Endodermal cell (in vitro differentiated cells): ENCODE data around the gene MEGF11. TPM values are rescaled to one million over a fixed set of nuclear protein-coding genes. Genes with fewer than 3 reads are reported as not detected.

Experiments
- DNase-seq: peaks from one replicate; pipeline ENCODE4 v3.0.0-alpha.2; 2017
- H3K27ac ChIP-seq: 2 replicates; pipeline ENCODE4 v1.5.1; 2013; ENCODE audit warnings: mild to moderate bottlenecking, low read depth, low read length, moderate library complexity
- H3K27me3 ChIP-seq: 2 replicates; pipeline ENCODE4 v1.6.1; 2013; ENCODE audit warnings: mild to moderate bottlenecking, low read length, moderate library complexity; ENCODE audit not compliant: insufficient read depth, control insufficient read depth, poor library complexity, severe bottlenecking
- H3K36me3 ChIP-seq: 2 replicates; pipeline ENCODE4 v1.7.0; 2013; ENCODE audit warnings: mild to moderate bottlenecking, low read length, moderate library complexity; ENCODE audit not compliant: control insufficient read depth, insufficient read depth
- H3K4me1 ChIP-seq: one replicate; pipeline ENCODE4 v1.7.0; 2013; ENCODE audit warnings: low read length; ENCODE audit not compliant: control insufficient read depth, insufficient read depth
- H3K4me3 ChIP-seq: 2 replicates; pipeline ENCODE4 v1.5.1; 2013; ENCODE audit warnings: mild to moderate bottlenecking, low read length, moderate library complexity
- H3K9ac ChIP-seq: 2 replicates; pipeline ENCODE4 v1.6.1; 2013; ENCODE audit warnings: mild to moderate bottlenecking, low read length, moderate library complexity; ENCODE audit not compliant: poor library complexity, severe bottlenecking; ENCODE audit errors: extremely low read depth
- H3K9me3 ChIP-seq: 2 replicates; pipeline ENCODE4 v1.6.1; 2013; ENCODE audit warnings: mild to moderate bottlenecking, low read length, moderate library complexity; ENCODE audit not compliant: control insufficient read depth
- H3K27ac Mint-ChIP-seq: 2 replicates; pipeline ENCODE4 v1.8.0; 2020; ENCODE audit warnings: mixed read lengths
- H3K27me3 Mint-ChIP-seq: 2 replicates; pipeline ENCODE4 v1.8.0; 2021; ENCODE audit warnings: mild to moderate bottlenecking, mixed read lengths; ENCODE audit not compliant: insufficient read depth
- H3K36me3 Mint-ChIP-seq: 2 replicates; pipeline ENCODE4 v1.8.0; 2020; ENCODE audit warnings: low read depth, mixed read lengths
- H3K4me1 Mint-ChIP-seq: 2 replicates; pipeline ENCODE4 v1.8.0; 2020; ENCODE audit warnings: mixed read lengths
- H3K4me3 Mint-ChIP-seq: 2 replicates; pipeline ENCODE4 v1.8.0; 2020; ENCODE audit warnings: mild to moderate bottlenecking, moderate library complexity, mixed read lengths
- H3K9me3 Mint-ChIP-seq: 2 replicates; pipeline ENCODE4 v1.8.0; 2020; ENCODE audit warnings: mild to moderate bottlenecking, mixed read lengths
- WGBS, 2 experiments: methylation state at CpG; one replicate each; pipeline versions ENCODE4 v1.1.5 to v1.1.7; 2013; ENCODE audit warnings: missing lambda C conversion rate in 2 of 2, mixed read lengths in 1 of 2; ENCODE audit not compliant: insufficient coverage in 1 of 2, insufficient read length in 1 of 2; 5-methylcytosine and 5-hydroxymethylcytosine counted together
- total RNA-seq, 2 donors: library from RNA; stranded (reverse); fragmentation: NEBNext Ultra II Directional in 1 of 2; extraction: Animal tissue kit (Norgen Biotek cat#: 25700) in 1 of 2; gene quantifications; 2 replicates in 1 of 2; 3 replicates in 1 of 2; pipeline ENCODE4 v1.2.1, GENCODE V29; 2021
- TF ChIP-seq, protein P1 (sequence below): fragments of 200-600 bp; sonication (generic); conservative IDR thresholded peaks from 2 replicates; pipeline ENCODE4 v1.5.0; 2021; ENCODE audit warnings: antibody characterized with exemption, mild to moderate bottlenecking

MEGF11 gene
- total RNA-seq, 2 donors from 2014 or later, result 0.73 to 1.2 TPM

GRCh38 chr15:66098022-66098363, 155.6 kb downstream of the MEGF11 start:
- 73% methylated on average over 5 of the region's 5 CpGs; no CpG with 5 or more reads in 1 of the 2 experiments for WGBS, 2 experiments
- DNase-seq, result peak; percentile 33
- Mint-ChIP-seq H3K36me3 (no peaks in the 10 kb centered on the region), H3K4me3 (no peak overlapping the region), H3K27me3 (no peaks in the 10 kb centered on the region), H3K4me1 (peaks cover 41% of the 10 kb centered on the region), H3K27ac (no peak overlapping the region), H3K9me3 (no peaks in the 10 kb centered on the region)
- Histone ChIP-seq H3K9ac (no peak overlapping the region), H3K27ac (no peak overlapping the region), H3K27me3 (no peaks in the 10 kb centered on the region), H3K4me3 (no peak overlapping the region), H3K9me3 (no peaks in the 10 kb centered on the region), H3K36me3 (no peaks in the 10 kb centered on the region), H3K4me1 (peaks cover 23% of the 10 kb centered on the region)
- TF ChIP-seq, protein P1, sequence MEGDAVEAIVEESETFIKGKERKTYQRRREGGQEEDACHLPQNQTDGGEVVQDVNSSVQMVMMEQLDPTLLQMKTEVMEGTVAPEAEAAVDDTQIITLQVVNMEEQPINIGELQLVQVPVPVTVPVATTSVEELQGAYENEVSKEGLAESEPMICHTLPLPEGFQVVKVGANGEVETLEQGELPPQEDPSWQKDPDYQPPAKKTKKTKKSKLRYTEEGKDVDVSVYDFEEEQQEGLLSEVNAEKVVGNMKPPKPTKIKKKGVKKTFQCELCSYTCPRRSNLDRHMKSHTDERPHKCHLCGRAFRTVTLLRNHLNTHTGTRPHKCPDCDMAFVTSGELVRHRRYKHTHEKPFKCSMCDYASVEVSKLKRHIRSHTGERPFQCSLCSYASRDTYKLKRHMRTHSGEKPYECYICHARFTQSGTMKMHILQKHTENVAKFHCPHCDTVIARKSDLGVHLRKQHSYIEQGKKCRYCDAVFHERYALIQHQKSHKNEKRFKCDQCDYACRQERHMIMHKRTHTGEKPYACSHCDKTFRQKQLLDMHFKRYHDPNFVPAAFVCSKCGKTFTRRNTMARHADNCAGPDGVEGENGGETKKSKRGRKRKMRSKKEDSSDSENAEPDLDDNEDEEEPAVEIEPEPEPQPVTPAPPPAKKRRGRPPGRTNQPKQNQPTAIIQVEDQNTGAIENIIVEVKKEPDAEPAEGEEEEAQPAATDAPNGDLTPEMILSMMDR, result no peak

DNA sequence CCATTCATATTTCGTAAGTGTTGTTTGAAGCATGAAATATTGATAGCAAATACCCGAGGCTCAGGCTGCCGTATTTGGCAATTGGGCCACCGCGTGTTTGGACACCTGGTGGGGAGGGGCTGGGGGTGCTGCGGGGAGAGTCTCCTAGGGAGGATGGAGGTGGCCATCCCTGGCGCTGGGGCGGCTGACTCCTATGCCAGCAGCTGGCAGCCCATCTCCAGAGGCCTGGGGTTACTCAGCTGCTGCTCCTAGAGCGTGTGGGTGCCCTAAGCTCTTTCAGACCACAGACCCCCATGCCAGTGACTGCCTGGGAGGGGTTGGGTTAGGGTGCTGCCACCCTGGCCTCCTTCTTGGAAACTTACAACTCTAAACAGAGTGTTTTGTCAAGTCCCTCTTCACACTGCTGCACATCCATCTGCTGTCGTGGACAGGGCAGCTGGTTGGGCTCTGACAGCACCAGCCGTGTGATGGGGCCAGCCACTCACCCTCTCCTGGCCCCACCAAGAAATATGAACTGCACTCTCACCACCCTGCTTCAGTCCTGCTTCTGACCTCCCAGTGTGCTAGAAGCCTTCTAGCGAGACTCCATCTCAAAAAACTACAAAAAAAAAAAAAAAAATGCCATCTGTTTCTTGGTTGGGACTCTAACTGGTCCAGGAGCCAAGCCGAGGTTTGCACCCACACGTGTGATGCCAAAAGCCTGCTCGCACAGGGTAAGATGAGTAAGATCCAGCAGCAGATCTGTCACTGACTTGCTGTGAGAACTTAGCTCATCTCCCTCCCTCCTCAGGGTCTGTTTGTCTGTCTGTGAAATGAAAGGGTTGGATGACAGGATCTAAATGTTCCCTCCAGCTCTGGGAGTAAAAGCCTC, 156.2 kb downstream of the MEGF11 start:
- H3K36me3 ChIP-seq, result no peaks in the 10 kb centered on the region
- no peak overlapping the region for H3K4me3 ChIP-seq
- no peak for DNase-seq
- Mint-ChIP-seq H3K36me3 (no peaks in the 10 kb centered on the region), H3K4me1 (peaks cover 45% of the 10 kb centered on the region), H3K27ac (no peak overlapping the region), H3K9me3 (no peaks in the 10 kb centered on the region), H3K4me3 (no peak overlapping the region), H3K27me3 (no peaks in the 10 kb centered on the region)
- H3K9me3 ChIP-seq, result no peaks in the 10 kb centered on the region
- no peaks in the 10 kb centered on the region for H3K27me3 ChIP-seq
- H3K27ac ChIP-seq, result no peak overlapping the region
- TF ChIP-seq, protein P1, result no peak
- no peak overlapping the region for H3K9ac ChIP-seq
- WGBS, 2 experiments, result 92 to 95% methylated on average over 10 to 15 of the region's 15 CpGs
- peaks cover 24% of the 10 kb centered on the region for H3K4me1 ChIP-seq

DNA sequence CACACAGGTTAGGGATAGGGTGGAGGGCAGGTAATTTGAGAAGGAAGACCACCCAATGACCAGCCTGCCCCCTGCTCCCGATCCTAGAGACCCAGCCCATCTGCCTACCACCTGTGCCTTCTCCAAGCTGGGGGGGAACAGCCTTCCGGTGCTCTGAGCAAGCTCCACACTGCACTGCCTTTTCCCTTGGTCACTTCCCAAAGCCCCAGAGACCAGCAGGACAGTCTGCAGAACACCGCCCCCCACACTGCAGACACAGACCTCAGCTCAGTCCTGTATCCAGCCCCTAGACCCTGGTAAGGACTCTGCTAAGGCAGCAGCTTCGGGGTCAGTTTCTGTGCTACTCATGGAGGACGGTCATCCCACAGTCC, 156.9 kb downstream of the MEGF11 start:
- Mint-ChIP-seq H3K4me3 (no peak overlapping the region), H3K9me3 (no peaks in the 10 kb centered on the region), H3K27me3 (no peaks in the 10 kb centered on the region), H3K27ac (no peak overlapping the region), H3K4me1 (peaks cover 42% of the 10 kb centered on the region), H3K36me3 (no peaks in the 10 kb centered on the region)
- DNase-seq, result no peak
- H3K4me1 ChIP-seq, result peaks cover 24% of the 10 kb centered on the region
- WGBS, 2 experiments, result 92 to 95% methylated on average over 5 of the region's 5 CpGs
- no peak overlapping the region for H3K9ac ChIP-seq
- H3K27ac ChIP-seq, result no peak overlapping the region
- H3K36me3 ChIP-seq, result no peaks in the 10 kb centered on the region
- TF ChIP-seq, protein P1, result no peak
- no peaks in the 10 kb centered on the region for H3K9me3 ChIP-seq
- no peak overlapping the region for H3K4me3 ChIP-seq
- no peaks in the 10 kb centered on the region for H3K27me3 ChIP-seq
